DMS114 treated with DMSO at 0.1 percent for 48 hours (cell line): ENCODE data around the gene MYO1D.
"Not testable (repeated sequence)": the region's sequence is repeated elsewhere in the genome, so short reads cannot be mapped to it uniquely, and the experiment has no call there.

ENCODE experiments used
- DNase-seq: peaks from one replicate; lab custom pipeline; 2025; ENCODE audit not compliant: unreplicated experiment; lab: John Stamatoyannopoulos, UW

MYO1D gene

DNA sequence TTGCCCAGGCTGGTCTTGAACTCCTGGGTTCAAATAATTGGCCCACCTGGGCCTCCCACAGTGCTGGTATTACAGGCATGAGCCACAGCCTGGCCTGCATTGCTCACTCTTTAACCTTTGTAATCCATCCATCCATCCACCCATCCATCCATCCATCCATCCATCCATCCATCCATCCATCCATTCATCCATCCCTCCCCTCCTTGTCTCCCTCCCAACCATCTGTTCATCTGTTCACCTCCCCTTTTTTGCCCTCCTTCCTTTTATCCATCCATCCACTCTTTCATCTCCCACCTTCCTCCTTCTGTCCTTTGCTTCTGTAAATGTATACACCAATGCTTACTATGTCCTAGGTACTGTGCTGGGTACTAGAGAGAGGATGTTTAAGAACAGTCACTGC, 324.6 kb downstream of the MYO1D start:
- no peak for DNase-seq

DNA sequence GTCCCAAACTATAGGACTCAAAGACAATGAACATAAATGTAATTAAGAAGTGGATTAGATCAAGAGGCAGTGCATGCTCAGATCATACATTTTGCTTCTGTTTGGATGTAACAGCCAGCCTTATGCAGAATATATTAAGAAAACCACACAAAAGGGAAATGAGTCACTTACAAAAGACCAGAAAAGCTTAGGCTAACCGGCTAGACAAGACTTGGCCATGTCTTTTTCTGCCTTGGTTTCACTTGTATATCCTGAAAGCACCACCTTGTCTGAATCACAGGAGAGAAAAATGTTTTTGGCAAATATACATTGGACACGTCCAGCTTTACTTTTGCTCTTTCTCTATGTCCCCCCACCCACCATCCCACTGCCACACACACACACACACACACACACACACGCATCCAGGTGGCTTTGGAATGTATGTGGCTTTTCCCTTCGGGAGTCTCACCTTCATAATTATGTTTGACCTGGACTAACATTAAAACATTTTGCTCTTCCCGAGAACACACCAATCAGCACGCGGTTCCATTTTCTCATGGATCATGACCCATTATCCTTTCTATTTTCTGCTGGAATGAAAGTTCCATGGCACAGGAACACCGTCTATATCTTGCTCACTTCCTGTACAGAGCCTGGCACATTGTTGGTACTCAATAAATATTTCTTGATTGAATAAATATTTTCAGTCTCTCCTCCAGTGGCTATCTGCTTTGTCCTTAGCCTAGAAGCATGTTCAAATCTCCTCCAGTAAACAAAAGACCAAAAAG, 325.6 kb downstream of the MYO1D start:
- DNase-seq = no peak

DNA sequence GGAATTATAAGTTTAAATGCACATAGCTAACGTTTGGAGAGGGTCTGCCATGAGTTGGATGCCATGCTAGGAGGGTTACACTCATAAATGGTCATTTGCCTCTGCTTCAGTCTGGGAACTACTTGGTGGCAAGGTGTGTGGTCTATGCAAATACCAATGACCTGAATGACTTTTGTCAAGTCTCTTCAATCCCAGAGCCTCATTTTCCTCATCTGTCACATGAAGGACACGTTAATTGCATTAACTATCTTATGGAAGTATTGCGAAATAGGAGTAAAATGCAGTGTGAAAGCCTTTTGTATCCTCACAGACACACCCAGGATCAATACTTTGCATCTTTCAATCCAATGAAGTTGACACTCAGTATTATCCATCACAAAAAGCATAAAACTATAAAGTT, 327.4 kb downstream of the MYO1D start:
- DNase-seq = no peak

DNA sequence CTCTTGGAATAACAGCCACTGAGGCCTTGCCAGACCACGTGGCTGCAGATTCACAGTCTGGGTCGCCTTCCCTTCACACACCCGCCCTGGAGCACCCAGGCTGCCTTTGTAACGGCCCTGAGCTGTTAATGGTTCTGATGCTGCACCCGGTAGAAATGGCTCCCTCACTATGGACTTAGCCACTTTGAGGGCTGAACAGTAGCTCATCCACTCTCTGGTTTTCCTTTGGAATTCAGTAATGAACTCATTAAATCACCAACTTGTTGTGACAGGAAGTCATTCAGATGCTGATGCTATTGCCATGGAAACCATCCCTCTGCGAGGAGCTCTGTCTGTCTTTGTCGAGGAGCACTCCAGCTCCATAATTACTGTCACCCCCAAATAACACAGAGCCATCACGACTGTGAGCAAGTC, 330.9 kb downstream of the MYO1D start:
- no peak for DNase-seq

DNA sequence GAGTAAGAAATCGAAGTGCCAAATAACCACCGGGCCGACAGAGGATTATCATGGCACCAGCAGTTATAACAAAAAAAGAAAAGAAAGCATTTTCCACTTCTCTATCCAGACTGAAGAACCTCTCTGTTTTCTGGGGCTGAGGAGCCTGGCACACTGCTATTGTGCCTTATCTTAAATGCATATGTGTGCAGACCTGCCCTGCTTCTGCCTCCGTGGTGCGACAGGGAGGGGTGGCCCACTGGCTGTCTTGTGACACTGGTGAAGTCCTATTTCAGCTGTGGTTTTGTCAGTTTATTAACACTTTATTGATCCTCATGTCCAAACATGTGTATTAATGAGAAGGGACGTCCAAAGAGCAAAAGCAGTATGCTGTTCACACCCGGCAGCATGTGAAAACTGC, 334.7 kb downstream of the MYO1D start:
- DNase-seq = no peak

DNA sequence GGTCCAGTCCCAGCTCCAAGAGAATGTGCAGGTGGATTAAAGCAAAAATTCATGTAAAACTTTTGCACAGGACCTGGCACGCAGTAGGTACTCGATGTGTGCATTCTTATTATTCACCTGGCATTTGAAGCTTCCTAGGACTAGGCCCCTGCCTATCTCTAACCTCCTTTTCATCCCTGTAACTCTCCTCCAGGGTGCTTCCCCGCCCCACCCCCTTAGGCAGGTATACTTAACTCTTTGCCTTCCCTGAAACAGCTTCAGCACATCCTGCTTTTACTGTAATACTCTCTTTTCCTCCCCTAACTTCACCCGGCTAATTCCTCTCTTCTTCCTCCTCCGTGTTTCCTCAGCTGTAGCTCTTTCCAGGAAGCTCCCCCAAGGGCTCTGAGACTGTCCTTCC, 335.3 kb downstream of the MYO1D start:
- DNase-seq = no peak

DNA sequence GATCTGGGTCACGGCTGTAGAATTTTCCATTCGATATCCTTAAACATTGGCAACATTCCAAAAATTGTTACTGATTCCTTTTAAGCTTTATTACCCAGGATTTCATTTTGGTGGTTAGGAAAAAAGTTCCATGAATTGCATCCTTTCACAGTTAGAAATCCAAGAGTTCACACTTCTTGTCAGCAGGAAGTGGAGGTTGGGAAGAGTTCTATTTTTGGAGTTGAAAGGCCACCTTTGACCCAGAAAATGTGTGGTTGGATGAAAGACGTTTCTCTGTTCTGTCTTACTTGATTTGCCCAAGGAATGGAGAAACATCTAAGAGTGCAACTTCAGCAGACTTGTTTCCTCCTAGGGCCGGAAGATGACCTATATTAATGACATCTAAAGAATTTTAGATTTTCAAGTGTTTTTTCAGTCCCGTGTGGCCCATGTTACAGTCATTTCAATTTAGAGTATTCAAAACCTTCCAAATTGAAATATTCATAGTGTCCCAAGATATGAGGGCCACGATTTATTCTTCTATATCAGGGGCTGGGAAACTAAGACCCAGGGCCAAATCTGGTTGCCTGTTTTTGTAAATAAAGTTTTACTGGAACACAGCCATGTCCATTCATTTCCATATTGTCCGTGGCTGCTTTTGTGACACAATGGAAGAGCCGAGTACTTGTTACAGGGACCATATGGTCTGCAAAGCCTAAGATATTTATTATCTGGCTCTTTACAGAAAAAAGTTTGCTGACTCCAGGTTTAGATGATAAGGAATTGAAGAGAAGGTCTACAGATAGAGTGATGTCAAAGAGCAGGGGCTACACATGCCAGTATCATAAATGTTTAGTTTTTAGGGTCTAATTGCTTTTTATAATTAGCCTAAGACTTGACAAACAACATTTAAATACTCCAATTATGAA, 339.9 kb downstream of the MYO1D start:
- DNase-seq = no peak

DNA sequence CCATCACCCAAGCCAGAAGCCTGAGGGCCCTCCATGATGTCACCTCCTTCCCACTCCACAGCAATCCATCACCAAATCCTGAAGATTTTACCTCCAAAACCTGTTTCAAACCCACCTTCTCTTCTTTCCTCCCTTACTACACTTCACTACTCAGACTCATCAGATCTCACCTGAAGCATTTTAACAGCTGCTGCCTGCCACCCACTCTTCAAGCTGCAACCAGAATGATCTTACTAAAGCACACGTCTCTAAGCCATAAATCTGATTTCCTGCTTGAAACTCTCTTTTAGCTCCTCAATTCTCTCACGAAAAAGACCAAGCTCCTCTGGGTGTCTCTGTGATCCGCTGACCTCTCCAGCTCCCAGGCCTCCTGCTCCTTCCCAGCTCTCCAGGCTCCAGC, 343.6 kb downstream of the MYO1D start:
- DNase-seq = no peak

DNA sequence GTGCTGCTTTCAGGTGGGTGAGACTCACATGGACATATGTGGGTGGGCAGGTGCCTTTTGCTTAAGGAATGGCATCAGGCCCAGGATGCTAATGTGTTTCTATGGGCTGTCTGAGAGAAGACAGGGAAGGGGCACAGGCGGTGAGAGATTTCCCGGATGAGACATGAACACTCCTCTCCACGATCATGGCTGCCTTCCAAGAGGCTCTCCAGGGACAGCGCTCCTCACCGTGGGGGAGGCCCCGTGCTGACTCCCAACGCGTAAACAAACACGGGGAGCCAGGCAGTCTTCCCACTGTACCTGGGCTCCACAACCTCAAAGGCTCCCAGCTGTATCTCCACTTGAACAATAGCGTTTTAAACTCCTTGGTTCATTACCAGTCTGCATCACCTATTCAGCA, 347.3 kb downstream of the MYO1D start:
- DNase-seq = no peak

DNA sequence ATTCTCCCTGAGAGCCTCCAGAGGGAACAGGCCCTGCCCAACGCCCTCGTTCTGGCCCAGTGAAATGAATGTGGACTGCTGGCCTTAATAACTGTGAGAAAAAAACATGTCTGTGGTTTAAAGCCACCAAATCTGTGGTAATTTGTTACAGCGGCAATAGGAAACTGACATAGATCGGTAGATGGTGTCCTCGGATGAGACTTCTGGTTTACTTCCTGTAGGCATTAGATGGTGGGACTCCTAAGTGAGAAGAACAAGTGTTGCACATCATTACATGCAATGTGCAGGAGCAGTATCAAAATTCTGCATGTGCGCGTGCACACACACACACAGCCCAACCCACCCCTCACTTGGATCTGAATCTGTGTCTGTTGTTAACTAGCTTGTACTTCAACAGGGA, 348.1 kb downstream of the MYO1D start:
- no peak for DNase-seq

DNA sequence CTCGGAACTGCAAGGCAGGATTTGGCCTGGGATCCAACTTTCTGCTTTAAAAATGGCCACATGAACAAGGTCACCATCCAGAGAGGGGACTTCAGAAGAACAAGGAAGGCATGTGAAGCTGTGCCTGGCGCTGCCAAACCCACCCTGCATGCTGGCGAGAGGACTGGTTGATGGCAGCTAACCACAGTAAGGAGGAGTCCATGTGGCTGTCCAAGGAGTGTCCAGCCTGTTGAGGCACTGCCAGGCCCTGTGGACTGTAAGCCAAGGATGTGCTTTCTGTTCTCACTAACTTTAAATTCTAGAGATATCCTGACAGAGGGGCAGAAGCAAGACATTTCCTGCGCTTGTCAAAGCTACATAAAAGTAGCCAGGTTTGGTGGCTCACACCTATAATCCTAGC, 349.8 kb downstream of the MYO1D start:
- DNase-seq = no peak

DNA sequence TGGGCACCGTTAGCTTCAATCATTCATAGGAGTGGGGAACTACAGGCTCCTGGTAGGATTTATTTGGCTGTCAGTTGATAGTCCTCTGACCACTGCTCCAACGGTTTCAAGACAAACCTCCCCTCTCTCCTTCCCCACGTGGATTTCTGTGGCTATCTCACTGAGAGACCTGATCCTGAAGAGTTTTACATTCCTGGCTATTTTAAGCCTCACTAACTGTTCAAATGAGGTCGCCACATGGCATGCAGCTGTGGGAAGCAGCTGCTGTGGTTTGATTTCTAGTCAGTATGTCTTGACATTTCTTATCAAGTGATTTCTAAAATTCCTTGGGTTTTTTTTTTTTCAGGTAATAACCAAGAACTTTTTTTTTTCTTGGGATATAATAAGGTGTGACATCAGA, 351.8 kb downstream of the MYO1D start:
- DNase-seq = no peak

DNA sequence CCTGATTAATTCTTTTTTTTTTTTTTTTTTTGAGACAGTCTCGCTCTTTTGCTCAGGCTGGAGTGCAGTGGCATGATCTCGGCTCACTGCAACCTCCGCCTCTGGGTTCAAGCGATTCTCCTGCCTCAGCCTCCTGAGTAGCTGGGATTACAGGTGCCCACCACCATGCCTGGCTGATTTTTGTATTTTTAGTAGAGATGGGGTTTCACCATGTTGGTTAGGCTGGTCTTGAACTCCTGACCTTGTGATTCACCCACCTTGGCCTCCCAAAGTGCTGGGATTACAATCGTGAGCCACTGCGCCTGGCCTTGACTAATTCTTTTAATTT, 352.4 kb downstream of the MYO1D start:
- DNase-seq = not testable (repeated sequence)

DNA sequence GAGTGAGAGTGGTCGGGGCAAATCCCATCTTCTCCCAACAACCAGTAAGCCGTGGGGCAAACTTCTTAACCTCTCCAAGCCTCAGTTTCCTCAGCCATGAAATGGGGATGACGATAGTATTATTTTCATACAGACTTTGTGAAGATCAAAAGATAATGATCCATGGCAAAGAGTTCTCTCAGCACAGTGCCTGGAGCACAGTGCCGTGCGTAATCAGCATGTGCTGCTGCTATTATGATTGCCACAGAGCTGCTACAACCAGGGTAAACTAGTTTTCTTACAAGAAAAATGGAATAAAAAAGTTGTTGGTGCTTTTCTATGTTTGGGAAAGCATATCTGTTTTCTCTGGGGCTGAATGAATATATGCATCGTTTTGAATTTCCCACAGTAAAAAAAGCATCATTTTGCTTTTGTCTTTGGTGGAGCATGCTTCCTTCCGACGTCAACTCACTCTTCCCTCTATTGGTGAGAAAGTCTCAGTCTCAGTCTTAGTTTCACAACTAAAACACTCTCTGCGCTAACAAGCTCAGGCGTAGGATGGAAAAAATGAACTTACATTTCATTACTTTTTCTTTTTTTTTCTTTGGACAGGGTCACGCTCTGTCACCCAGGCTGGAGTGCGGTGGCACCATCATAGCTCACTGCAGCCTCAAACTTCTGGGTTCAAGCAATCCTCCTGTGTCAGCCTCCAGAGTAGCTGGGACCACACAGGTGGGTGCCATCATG, 352.9 kb downstream of the MYO1D start:
- no peak for DNase-seq

DNA sequence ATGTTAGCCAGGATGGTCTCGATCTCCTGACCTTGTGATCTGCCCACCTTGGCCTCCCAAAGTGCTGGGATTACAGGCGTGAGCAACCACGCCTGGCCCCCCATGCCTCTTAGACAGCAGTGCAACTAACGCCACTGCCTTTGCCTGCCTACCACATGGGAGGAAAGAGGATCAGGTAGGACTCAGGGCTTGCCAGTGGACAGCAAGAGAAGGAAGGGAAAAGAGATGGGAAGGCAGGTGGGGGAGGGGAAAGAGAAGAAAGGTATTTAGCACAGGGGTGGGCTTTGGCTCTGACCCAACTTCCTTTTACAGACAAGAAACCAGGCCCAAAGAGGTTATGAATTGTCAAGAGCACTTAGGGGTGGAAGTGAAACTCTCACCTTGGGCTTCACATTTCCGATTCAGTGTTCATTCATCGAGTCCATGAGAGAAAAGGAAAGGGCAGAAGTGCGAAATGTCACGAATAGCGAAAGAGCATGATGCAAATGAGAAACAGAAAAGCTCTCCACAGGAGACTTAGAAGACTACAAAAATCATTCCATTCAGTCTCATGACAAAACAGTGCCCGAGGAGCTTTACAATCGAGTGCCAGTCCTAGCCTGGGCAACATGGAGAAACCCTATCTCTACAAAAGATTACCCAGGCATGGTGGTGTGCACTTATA, 353.8 kb downstream of the MYO1D start:
- no peak for DNase-seq

DNA sequence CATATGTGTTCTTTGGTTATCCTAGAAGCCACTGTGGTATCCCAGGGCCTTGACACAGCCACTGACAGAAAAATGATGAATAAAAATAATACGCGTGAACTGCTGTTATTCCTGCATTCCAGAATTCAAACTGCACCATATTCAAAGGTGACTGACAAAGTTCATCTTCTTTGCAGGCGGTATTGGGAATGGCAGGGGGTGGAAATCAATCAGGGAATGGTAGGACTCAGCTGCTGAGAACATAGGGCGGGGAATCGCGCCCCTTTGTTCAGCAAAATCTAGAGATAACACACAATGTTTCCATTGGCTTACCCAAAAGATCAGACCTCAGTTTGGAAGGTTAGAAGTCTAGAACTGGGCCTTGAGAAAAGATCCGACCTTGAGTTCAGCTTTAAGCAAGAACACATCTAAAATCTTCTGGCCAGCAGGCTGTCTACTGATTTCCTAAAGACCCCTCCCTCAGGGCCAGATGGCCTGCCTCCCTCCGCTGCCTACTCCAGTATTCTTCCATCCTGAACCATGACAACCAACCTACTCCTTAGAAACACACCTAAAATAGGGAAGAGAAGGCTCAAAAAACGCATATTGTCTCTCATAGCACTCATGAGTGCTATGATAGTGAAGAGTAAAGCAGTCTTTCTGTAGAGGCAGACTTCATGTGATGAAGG, 356.1 kb downstream of the MYO1D start:
- DNase-seq = no peak

DNA sequence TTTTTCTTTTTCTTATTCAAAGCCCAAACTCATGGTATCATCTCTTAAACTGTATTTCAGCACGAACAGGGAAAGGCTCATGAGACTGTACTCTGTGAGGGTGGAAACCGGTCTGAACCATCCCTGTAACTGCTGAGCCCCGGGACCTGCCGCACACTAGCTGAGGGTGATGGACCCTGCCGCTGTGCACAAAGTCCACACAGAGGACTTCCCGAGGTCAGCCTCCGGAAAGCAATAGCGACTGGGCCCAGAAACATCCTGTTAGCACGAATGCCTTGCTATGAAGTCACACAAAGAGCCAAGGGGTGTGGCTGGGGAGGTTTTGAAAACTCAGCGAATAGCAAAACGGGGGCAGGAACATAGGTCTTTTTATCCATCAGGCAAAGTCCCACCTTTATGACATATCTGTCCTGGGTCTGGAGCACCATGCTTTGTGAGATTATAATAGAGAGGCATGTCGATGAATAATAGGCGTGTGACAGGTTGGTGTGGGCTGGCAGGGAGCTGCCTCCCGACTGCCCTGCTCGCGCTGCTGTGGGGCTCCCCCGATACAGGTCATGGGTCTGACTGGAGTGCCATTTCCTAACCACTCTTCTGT, 356.7 kb downstream of the MYO1D start:
- no peak for DNase-seq

DNA sequence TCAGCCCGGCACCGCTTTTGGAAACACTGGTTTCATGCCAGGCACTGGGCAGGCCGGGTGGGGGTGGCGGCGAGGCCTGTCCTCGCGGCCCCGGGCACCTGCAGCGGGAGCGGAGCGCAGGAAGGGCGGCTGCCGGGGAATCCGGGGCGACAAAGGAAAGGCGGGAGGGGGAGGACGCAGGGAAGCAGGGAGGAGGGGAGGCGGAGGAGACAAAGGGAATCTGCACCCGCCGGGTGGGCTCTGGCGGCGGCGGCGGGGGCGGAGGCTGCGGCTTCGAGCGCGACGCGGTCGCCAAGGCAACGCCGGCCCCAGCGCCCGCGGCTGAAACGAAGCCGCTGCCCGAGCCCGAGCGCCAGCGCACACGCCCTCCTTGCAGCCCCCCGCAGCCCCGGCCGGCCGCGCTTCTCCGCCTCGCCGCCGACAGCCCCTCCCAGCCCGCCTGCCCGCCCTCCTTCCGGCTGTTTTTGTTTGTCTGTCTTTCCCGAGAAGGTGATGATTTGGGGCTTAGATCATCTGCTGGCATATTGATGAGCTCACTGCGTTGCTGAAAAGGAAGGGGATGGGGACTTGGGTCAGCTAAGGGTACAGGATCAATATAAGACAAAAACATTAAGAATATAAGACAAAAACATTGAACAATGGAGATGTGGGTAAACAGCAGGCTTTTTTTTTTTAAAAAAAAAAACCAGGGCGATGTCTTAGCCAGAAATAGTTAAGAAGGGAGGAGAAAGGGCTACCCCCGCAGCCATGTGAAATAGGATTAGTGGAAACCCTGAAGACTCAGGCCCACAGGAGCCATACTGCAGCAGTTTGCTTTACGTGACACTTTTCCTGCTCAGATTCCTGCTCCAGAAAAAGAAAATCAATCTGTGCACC, 357.5 kb downstream of the MYO1D start:
- no peak for DNase-seq

DNA sequence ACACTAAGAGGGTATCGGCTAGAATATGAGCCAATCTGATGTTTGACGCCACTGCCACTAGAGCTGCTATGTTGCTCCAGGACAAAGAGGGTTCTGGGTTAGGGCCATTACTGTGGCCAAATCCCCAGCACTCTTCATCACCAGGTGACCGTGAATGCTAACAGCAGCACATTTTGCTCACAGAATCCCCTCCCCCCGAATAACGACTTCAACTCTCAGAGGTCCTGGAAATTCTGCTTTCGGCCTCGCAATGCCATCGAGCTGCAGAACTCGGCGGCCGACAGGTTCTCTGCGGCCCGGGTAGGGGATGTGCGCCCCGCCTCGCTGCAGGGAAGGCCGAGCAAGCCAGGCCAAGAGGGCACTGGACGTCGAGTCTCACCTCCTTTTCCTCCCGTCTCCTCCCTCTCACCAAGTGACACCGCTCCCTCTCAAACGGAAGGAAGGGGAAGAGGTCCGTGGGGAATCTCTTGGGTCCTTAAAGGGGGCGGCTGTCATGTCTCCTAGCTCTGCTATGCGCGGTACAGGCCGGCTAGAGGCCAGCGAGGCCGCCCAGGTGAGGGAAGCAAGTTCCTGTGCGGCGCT, 358.2 kb downstream of the MYO1D start:
- DNase-seq = no peak
